SW 1271 (cell line): ENCODE results near the gene GLIS1.

Experiments
- DNase-seq, 2 experiments: peaks; one replicate each; lab custom pipeline; 2025; lab: John Stamatoyannopoulos, UW

The GLIS1 gene

GRCh38 chr1:53580739-53581475 is 158.1 kb downstream of the GLIS1 start:
- no peak for DNase-seq

DNA sequence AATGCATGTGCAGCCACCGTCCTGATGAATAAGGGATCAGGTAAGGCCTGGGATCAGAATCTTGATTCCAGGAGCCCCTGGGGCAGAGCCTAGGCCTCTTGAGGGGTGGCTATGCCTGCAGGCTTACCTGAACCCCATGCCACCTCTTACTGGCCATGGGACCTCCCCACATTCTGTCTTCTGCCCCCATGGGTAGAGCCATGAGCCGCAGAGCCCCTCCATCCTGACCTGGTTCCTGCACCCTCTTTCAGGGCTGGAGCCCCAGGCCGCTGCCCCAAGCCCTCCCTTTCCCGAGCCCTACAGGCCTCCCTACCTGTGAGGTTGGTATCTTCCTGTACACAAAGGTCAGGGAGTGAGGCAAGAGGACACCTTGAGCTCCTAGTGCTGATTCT is 159.0 kb downstream of the GLIS1 start:
- no peak for DNase-seq

DNA sequence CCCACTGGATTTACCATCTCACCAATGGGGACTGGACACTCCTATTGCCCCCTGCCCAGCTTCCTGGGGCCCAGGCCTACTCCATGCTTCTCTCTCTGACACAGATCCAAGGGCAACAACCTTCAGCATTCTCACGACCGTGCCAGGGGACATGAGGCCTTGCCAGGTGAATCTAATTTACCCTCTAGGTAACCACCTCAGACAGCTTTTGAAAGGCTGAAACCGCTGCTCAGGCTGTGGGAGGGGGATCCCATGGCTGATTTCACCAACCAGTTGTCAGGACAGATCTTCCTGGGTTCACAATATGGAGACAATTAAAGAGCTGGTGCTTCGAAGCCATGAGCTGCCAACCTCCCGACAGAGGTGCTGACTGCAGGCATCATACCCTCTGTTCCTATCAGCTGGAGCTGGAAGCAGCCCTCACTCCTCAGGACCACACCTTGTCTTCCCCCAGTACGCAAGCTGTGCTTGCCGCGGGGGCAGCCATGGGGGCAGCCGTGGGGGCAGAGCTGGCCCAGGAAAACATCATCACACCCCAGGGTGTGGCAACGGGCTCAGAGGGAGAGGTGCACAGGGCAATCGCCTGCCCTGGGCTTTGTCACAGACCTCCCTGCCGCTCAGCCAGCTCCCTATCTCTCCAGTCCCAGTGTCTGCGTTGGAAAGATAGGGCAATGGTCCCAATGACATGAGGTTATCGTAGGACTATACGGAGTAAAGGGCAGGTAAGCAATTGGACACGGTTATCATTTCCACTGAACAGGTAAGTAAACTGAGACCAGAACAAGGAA is 159.5 kb downstream of the GLIS1 start:
- no peak for DNase-seq

GRCh38 chr1:53578358-53578757 is 160.6 kb downstream of the GLIS1 start:
- DNase-seq, result no peak

DNA sequence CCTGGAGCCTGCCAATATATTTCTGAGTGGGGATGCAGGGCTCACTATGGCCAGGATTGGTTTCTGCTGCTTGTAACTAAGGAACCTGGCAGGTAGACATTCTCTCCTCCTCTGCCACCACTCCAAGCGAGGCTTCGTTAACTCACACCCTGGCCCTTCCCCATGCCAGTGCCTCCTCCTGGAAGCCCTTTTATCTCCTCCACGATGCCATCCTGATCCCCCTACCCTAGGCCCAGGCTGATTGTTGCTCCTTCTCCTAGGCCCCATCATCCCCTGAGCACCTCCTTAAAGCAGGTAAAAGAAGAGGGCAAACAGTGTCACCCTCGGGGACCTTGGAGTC is 161.2 kb downstream of the GLIS1 start:
- DNase-seq, result no peak

DNA sequence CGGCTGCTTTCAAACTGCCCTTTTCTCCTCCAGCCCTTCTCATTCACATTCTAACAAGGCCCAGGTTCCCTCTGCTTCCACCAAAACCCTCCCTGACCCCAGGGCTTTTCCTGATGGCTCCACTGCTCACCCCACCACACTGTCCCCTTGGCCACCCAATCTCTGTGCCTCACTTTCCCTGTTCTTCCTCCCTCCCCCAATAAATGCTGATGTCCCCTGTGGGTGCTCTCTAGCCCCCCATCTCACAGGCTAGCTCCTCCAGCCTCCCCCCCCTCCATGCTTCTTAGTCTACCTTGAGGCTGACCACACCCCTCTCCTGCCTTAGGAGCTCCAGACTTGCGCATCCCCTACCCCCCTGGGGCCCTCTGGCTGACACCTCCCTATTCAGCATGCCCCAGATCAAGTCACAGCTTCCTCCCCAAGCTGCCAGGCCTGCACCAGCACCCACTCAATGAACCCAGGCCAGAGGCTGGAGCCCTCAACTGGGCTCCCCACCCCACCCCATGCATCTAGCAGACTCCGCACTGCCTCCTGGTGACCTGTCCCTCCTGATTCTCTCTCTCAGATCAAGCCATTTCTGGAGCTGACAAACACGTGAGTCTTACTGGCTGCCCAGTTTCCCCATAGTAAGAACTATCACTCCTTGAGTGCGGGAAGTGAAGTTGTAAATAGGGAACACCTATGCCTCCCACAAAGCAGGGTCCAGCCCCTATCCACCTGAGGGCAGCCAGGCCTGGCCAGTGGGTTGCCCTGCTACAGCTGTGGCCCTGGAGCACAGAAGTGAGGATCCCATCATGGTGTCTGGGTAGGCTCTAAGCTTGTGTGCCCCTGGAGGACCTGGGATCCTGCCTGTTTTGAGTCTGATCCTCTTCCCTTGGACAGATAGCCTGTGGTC is 161.9 kb downstream of the GLIS1 start:
- no peak for DNase-seq

- no peak for DNase-seq
Observed at GRCh38 chr1:53576381-53576801, 162.6 kb downstream of the GLIS1 start.

GRCh38 chr1:53575955-53576320 is 163.0 kb downstream of the GLIS1 start:
- no peak for DNase-seq

DNA sequence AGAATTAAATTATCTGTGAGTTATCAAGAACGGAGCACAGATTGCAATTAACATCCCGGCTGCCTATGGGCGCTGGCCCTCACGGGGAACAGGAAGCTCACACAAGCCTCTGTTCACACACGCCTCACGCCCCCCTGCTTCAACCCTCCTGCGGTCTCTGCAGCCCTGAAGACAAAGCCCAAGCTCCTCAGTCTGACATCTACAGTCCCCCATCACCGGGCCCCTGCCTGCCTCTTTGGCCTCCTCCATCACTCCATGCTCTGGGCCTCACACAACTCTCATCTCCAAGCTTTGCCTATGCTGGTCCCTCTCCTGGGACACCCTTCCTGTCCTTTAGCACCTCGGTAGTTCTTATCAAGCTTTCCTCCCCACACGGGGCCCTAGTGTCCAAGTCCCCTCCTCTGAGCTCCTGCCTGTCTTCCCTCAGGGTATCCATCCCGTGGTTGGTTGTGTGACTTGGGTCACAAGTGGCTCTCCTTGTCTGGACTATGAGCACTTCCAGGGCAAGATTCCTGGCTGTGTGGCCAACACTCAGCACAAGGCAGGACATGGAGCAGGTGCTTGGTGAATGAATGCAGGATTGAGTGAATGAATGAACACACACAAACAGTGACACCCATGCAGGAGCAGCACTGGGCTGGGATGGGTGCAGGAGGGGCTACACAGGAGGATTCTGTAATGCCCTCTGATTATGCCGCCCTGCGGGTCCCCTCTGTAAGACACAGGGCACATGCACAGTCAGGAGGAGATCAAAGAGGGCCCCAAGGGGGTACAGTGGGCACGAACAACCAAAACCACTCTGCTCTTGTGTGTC is 163.6 kb downstream of the GLIS1 start:
- no peak for DNase-seq

GRCh38 chr1:53574621-53575020 is 164.3 kb downstream of the GLIS1 start:
- DNase-seq, result no peak

DNA sequence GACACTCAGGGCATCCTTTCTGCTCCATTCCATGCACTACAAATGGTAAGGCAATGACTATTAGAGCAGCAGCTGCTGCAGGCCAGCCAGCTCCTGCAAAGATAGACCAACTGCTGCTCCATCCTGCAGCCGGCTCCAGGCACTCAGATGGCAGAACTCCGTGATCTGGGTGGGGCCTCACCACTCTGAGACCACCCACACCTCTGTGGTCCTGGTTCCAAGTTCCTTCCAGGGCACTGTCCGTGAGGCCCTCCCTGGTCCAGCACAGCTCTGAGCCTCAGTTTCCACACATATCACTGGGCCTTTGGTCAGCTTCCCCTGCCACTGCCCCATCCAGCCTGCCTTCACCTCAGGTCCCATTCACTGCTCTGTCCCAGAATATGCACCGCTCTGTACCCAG is 165.0 kb downstream of the GLIS1 start:
- DNase-seq, result no peak

DNA sequence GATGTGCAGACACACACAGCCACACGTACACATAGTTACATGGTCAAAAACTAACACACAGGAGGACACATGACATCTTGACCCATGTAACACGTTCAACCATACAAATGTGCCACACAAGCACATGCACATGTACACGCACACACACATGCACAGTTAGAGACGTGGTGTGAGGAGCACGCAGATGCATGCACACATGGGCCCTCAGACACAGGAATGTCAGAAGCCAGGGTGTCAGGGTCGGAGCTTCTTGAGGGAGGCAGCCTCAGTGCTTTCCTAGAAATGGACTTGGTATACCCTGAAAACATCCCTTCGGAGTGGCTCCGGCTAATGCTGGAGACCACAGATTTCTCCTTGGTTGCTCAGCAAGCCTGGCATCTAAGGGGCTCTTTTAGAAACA is 165.4 kb downstream of the GLIS1 start:
- DNase-seq, result no peak

- DNase-seq, result no peak
Observed at GRCh38 chr1:53572815-53573173, 166.2 kb downstream of the GLIS1 start.

DNA sequence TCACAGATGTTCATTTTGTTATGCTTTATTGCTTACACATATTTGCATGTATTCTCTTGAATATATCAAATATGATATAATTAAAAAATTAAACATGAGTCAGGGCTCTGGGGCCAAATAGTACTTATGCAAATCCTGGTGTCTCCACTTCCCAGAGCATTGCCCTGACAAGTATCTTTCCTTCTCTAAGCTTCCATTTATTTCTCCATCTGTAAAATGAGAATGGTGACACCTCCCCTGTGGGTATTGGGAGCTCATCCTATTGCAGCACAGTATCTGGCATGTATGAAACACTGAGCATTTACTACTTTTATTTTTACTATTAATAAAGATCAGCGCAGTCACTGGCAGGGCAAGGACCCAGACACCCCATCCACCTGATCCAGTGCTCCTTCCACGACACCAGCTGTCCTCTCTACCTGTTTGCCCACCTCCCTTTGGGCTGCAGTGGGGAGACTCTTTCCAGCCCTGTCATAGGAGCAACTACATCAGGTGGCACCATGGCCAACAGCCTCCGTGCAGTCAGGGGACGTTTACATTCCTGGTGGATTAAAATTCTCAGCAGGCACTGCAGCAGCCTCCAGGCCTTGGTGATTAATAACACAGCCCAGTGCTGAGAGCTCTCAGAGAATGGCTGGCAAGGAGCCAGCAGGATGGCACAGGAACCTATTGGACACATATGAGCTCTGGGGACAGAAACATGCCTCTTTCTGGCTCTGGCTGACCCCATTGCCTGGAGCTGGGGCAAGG is 166.7 kb downstream of the GLIS1 start:
- DNase-seq, result no peak

DNA sequence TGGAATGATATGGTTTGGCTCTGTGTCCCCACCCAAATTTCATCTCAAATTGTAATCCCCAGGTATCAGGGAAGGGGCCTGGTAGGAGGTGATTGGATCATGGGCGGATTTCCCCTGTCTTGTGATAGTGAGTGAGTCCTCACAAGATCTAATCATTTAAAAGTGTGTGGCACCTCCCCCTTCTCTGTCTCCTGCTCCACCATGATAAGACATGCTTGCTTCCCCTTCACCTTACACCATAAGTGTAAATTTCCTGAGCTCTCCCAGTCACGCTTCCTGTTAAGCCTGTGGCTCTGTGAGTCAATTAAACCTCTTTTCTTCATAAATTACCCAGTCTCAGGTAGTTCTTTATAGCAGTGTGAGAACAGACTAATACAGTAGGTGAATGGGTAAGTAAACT is 170.4 kb downstream of the GLIS1 start:
- no peak for DNase-seq

- DNase-seq, result no peak
Observed at GRCh38 chr1:53567851-53568250, 171.1 kb downstream of the GLIS1 start.

DNA sequence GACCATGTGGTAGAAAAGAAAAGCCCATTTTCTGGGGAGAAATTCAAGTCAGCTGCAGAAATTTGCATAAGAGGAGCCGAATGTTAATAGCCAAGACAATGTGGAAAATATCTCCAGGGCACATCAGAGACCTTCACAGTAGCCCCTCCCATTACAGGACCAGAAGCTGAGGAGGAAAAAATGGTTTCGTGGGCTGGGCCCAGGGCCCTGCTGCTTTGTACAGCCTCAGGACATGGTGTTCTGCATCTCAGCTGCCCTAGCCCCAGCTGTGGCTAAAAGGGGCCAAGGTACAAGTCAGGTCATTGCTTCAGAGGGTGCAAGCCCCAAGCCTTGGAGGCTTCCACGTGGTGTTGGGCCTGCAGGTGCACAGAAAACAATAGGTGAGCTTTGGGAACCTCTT is 171.5 kb downstream of the GLIS1 start:
- no peak for DNase-seq

DNA sequence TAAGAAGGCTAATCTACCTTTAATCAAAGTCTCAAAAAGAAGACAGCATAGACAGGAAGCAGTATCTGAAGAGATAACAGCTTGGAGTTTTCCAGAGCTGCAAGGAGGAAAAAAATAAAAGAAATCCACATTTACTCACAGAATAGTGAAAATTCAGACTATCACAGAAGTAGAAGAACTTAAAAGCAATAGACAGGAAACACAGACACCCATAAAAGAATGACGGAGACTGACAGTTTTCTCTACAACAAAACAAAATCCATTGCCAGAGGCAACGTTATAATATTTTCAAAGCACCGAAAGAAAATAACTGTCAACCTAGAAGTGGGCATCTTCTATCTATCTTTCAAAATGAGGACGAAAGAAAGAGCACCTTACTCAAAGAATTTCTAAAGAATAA is 175.4 kb downstream of the GLIS1 start:
- DNase-seq, result no peak

DNA sequence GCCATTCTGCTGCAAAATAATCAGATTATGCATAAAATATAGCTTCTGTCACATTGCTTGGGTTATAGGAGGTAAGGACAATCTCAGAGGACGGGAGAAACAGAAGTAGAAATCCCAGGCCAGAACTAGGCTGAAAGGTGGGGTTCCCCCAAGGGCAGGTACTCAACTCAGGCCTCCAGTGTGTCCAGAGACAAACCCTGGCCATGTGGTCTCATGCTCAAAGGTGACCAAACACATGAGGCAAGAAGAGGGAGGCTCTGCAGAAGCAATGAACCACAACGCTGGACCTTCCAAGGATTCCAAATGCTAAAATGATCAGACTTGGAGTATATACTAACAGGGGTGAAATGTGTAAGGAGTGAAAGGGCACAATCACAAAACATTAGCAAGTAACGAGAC is 176.0 kb downstream of the GLIS1 start:
- no peak for DNase-seq

DNA sequence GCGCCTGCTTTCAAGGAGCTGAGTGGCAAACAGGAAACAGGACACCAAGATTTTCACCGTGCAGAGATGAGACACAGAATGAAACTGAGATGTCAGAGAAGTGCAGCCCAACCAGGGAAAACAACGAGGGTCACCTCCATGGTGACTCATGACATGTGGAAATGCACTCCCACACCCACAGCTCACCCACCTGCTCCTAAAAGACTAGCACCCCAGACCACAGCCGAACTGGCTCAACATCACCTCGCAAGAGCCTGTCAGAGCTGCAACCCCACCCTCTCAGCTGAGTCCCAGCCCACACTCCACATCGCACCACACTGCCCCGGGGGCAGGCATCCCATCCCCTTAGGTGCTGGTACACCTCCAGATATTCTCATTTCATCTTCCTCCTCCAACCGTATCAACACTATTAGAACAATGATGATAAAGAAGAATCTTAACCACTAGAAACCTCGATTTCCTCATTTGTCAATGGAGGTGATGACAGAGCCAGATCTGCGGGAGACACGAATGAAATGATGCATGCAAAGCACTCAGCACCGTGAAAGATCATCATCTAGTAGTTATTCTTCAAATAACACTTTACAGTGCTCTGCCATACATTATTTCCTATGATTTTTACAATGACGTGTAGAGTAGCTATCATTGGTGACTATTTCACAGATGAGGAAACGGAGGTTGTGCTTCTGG is 176.5 kb downstream of the GLIS1 start:
- no peak for DNase-seq
